ENCODE data around the gene EPGN. TPM values are rescaled to one million over a fixed set of nuclear protein-coding genes. Genes with fewer than 3 reads are reported as not detected.

The EPGN gene
- total RNA-seq, 2 experiments from 2014 or later = not detected

Other genes starting within 250 kb of the EPGN start
- under 1 TPM in 1 of 2 experiments, not detected in 1; 0.82 TPM for gene CXCL2, start 209.3 kb upstream of the EPGN start, total RNA-seq
- gene MTHFD2L, start 150.4 kb upstream of the EPGN start, total RNA-seq = 1 to 10 TPM; 7.0 to 7.1 TPM
- not detected for gene EREG, start 56.7 kb downstream of the EPGN start, total RNA-seq
- gene AREG, start 136.7 kb downstream of the EPGN start, total RNA-seq = under 1 TPM in 1 of 2 experiments, not detected in 1; 0.40 TPM